ENCODE measurements around the gene COG7.
"Not testable (repeated sequence)": the region's sequence is repeated elsewhere in the genome, so short reads cannot be mapped to it uniquely, and the experiment has no call there.

The COG7 gene

DNA sequence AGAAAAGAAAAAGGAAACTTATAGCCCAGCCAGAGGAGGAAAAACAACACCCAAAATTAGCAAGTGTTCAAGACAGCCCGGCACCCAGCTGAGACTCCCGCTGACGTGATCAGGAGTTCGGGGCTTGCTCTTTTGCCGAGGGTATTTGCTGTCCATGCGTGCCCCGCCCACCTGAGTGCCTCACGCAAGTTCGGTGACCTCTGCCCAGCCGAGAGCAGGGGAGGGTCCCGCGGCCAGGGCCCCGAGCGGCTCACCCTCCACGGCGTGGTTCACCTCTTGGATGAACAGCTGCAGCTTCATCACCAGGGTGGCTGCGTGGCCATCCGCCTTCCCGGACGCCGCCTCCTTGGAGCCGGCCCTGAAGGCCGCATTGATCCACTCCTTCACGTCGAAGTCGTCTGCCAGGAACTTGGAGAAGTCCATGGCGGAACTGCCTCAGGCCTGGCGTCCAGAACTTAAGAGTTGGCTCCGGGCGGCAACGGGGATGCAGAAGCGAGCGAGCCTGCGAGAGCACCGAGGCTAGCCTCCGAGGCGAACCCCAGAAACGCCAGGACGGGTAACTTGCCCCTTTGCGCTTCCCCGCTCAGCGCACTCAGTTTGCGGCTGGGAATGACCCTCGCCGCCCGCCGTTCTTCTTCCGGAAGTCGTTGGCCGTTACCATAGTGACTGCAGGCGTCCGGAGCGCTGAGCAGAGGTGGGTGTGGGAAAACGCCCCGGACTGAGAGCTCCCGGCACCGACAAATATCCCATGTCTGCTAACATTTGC is at the start of gene COG7:
Gene COG7, minus strand, starts transcription at position 618 of the 766 bp plus-strand sequence. Its CDS starts 195 bp downstream, at position 423.
- peak; percentile 78 for DNase-seq (ENCODE audit: low read depth, low spot score)

GRCh38 chr16:23502466-23502865 is 49.5 kb upstream of the COG7 start:
- DNase-seq (ENCODE audit: low read depth, low spot score) = no peak

GRCh38 chr16:23501291-23501690 is 48.3 kb upstream of the COG7 start:
- DNase-seq (ENCODE audit: low read depth, low spot score) = no peak

- no peak for DNase-seq (ENCODE audit: low read depth, low spot score)
These were observed 47.9 kb upstream of the COG7 start for GRCh38 chr16:23500862-23501225.

DNA sequence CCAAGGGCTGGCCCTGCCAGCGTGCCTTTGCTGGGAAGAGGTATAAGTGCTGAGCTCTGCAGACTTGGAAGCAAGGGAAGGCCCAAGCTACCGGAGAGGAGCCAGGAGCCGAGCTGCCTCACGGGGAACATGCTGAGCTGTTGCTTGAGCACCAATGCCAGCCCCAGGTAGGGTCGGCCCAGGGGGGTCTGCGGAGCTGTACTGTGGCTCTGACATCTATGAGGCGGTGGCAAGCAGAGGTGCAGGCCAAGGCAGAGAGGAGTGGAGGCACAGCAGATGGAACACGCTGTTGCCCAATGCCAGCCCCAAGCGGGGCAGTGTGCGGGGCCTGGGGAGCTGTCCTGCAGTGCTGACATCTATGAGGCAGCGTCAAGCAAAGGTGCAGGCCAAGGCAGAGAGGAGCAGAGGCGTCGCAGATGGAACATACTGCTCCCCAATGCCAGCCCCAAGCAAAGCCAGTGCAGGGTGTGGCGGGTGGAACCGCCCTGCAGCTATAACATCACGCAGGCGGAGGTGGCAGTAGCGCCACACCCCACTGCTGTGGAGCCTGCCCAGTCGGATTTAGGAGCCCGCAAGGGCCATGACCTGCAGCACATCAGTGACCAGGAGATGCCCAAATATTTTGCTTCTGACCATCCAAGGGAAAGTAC is 47.3 kb upstream of the COG7 start:
- no peak for DNase-seq (ENCODE audit: low read depth, low spot score)

DNA sequence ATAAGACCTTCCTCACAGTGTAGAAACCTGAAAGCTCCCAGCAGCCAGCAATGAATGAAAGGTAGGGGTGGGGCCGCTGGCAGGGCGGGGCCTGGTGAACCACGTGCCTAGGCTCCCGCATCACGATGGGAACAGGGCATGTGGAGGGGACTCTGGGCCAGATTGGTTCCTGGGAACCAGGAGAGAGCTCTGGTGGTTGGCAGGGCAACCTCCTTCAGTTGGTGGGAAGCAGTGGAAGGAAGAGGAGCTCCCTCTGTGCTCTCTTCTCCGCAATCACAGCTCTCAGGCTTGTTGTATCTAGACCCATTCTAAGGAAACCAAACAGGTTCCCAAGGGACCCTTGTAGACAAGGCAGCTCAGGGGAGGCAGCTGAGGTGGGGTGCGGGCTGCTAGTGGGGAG is 46.8 kb upstream of the COG7 start:
- DNase-seq (ENCODE audit: low read depth, low spot score) = no peak

DNA sequence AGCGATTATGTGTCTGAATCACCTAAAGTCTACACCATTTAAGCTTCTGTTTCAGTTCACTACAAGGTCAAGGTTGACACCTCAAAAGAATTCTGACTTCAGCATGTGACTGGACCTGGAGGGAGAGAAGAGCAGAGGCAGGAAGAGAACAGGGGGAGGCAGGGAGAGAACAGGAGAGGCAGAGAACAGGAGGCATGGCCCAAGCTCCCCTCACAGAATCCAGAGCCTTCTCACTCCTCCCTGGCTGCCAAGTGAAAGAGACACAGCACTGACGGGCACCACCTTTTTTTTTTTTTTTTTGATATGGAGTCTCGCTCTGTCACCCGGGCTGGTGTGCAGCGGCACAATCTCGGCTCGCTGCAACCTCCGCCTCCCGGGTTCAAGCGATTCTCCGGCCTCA is 45.9 kb upstream of the COG7 start:
- DNase-seq (ENCODE audit: low read depth, low spot score) = no peak

- DNase-seq (ENCODE audit: low read depth, low spot score) = no peak
These were observed 44.5 kb upstream of the COG7 start for GRCh38 chr16:23497543-23497868.

DNA sequence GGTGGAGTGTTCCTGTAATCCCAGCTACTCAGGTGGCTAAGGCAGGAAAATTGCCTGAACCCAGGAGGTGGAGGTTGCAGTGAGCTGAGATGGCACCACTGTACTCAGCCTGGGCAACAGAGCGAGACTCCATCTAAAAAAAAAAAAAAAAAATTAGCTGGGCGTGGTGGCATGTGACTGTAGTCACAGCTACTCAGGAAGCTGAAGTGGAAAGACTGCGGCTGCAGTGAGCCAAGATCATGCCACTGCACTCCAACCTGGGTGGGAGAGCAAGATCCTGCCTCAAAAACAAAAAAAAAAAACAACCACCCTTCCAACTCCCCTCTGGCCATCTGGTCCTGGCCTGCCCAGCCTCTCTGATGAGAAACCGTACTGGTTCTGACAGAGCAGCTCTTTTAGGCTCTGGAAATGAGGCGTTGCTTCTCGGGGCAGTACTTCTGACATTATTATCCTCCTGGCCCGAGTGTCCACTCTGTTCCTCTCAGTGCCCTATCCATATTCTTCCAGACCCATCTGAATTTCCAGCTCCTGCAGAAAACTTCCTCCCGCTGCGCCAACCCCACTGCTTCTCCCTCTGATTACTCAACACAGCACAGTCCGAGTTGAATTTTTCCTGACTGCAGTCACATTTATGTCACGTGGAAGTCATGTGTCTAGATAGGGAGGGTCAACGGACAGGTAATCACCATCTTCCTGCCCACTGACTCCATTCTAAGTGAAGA is 44.0 kb upstream of the COG7 start:
- DNase-seq (ENCODE audit: low read depth, low spot score) = no peak

GRCh38 chr16:23495671-23496070 is 42.7 kb upstream of the COG7 start:
- no peak for DNase-seq (ENCODE audit: low read depth, low spot score)

DNA sequence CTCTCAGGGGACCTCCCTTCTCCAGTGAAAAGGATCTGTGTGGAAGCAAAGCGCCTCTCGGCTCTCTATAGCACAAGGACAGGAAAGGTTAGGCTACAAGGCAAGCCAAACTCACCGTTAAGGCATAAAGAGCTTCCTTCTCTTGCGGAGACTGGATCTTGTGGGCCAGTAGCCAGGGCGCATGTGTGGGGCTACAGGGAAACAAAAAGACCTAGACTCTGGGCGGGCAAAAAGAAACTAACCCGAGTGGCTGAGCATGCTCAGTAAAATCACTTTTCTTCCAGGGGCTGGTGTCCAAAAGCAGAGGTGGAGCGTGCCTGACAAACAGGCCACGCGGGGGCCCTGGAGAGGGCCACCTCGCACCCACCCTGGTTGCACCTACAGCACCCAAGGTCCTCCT is 41.2 kb upstream of the COG7 start:
- no peak for DNase-seq (ENCODE audit: low read depth, low spot score)

GRCh38 chr16:23491490-23492391 is 38.8 kb upstream of the COG7 start:
- DNase-seq (ENCODE audit: low read depth, low spot score) = no peak

DNA sequence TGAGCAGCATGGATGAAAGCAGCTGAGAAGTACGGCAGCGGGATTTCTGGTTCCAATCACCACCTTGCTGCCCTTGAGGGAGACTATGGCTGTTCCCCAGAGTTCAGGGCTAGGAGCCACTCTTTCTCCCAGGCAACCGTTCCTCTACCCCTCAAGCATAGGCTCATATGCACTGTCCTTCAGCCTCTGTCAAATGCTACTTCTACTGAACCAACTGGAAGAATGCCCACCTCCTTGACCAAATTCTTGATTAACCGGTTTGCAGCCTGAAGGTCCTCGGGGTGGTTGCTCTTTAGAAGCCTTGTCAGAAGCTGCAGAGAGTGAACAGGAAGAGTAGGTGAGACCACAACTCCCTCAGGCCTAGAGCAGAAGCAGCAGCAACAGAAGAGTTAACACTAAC is 33.5 kb upstream of the COG7 start:
- DNase-seq (ENCODE audit: low read depth, low spot score) = no peak

- DNase-seq (ENCODE audit: low read depth, low spot score) = no peak
These were observed 32.9 kb upstream of the COG7 start for GRCh38 chr16:23485841-23486240.

- no peak for DNase-seq (ENCODE audit: low read depth, low spot score)
These were observed 32.2 kb upstream of the COG7 start for GRCh38 chr16:23485257-23485614.

- no peak for DNase-seq (ENCODE audit: low read depth, low spot score)
These were observed 31.7 kb upstream of the COG7 start for GRCh38 chr16:23484510-23485256.

GRCh38 chr16:23483492-23483891 is 30.5 kb upstream of the COG7 start:
- DNase-seq (ENCODE audit: low read depth, low spot score) = not testable (repeated sequence)

DNA sequence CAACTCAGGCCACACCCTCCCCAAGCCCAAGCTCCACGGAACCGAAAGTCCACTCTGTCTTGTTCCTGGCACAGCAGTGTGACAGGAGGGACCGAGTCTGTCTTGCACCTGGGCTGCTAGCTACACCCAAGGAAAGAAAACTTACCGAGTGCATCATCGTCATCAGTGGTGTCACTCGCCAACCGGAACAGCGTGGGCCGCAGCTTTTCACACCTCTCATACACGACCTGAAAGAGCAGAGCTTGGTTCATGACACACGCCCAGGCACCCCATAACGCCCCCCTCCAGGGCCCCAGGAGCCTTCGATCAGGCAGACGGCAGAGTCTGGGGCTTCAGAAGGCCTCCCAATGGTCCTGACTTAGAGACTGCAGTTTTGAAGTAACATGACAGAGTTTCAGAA is 29.8 kb upstream of the COG7 start:
- DNase-seq (ENCODE audit: low read depth, low spot score) = no peak

- DNase-seq (ENCODE audit: low read depth, low spot score) = no peak
These were observed 27.3 kb upstream of the COG7 start for GRCh38 chr16:23480257-23480656.

- no peak for DNase-seq (ENCODE audit: low read depth, low spot score)
These were observed 26.1 kb upstream of the COG7 start for GRCh38 chr16:23479138-23479537.

- DNase-seq (ENCODE audit: low read depth, low spot score) = no peak
These were observed 25.6 kb upstream of the COG7 start for GRCh38 chr16:23478566-23478965.
